Measurements from ENCODE around the gene KLK12. TPM values are rescaled to one million over a fixed set of nuclear protein-coding genes. Genes with fewer than 3 reads are reported as not detected.

Gene KLK12
- total RNA-seq, 1 donor from 2014 or later = 153 TPM

DNA sequence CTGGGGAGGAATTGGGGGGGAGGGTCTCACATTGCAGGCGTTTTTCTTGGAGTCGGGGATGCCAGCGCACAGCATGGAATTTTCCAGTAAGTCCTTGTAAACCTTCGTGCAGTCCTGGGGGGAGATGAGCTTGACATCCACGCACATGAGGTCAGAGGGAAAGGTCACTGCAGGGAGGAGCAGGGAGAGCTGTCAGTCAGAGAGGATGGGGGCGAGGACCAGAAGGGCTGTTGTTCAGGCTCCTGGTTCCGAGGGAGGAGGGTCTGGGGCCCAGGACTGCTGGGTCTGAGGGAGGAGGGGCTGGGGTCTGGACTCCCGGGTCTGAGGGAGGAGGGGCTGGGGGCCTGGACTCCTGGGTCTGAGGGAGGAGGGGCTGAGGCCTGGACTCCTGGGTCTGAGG is 55.0 kb downstream of the KLK12 start:
- no peak for ATAC-seq

Other genes starting within 250 kb of the KLK12 start
- not detected for gene ACP4, start 244.6 kb downstream of the KLK12 start, total RNA-seq
- gene KLK1, start 211.2 kb downstream of the KLK12 start, total RNA-seq = 1.3 TPM
- gene KLK15, start 201.4 kb downstream of the KLK12 start, total RNA-seq = not detected
- gene KLK3, start 180.1 kb downstream of the KLK12 start, total RNA-seq = not detected
- gene KLK2, start 161.6 kb downstream of the KLK12 start, total RNA-seq = not detected
- not detected for gene KLK4, start 123.6 kb downstream of the KLK12 start, total RNA-seq
- gene KLK5, start 82.0 kb downstream of the KLK12 start, total RNA-seq = 93.9 TPM
- 106 TPM for gene KLK6, start 65.4 kb downstream of the KLK12 start, total RNA-seq
- 146 TPM for gene KLK7, start 51.1 kb downstream of the KLK12 start, total RNA-seq
- gene KLK8, start 33.4 kb downstream of the KLK12 start, total RNA-seq = 418 TPM
- gene KLK10, start 15.3 kb downstream of the KLK12 start, total RNA-seq = 225 TPM
- gene KLK11, start 8.4 kb downstream of the KLK12 start, total RNA-seq = 209 TPM
- gene KLK13, start 30.1 kb upstream of the KLK12 start, total RNA-seq = 1,054 TPM
- 0.68 TPM for gene KLK14, start 47.9 kb upstream of the KLK12 start, total RNA-seq
- gene CTU1, start 73.4 kb upstream of the KLK12 start, total RNA-seq = 5.3 TPM
- 0.48 TPM for gene SIGLEC9, start 89.9 kb upstream of the KLK12 start, total RNA-seq
- 0.44 TPM for gene SIGLEC7, start 107.3 kb upstream of the KLK12 start, total RNA-seq
- gene CD33, start 190.1 kb upstream of the KLK12 start, total RNA-seq = 0.40 TPM
- gene SIGLECL1, start 216.1 kb upstream of the KLK12 start, total RNA-seq = not detected

Measured in esophagus mucosa (tissue), 1 donor.